IPS DF 6.9 (cell line): Measurements from ENCODE around the gene FBXL13.
"Not testable (repeated sequence)": the region's sequence is repeated elsewhere in the genome, so short reads cannot be mapped to it uniquely, and the experiment has no call there.

Experiments
- DNase-seq: peaks from one replicate; pipeline ENCODE4 v3.0.0-alpha.2; 2013; ENCODE audit warnings: low read depth, low spot score
- H3K27ac ChIP-seq: one replicate; pipeline ENCODE4 v1.5.1; 2013; ENCODE audit warnings: low read length, control low read depth
- H3K27me3 ChIP-seq: 2 replicates; pipeline ENCODE4 v1.6.1; 2013; ENCODE audit warnings: mild to moderate bottlenecking, low read length; ENCODE audit not compliant: control insufficient read depth, insufficient read depth
- H3K36me3 ChIP-seq: 2 replicates; pipeline ENCODE4 v1.6.1; 2013; ENCODE audit warnings: low read length; ENCODE audit not compliant: control insufficient read depth, insufficient read depth
- H3K4me1 ChIP-seq: 2 replicates; pipeline ENCODE4 v1.6.1; 2013; ENCODE audit warnings: low read length; ENCODE audit not compliant: control insufficient read depth, insufficient read depth
- H3K4me3 ChIP-seq: 2 replicates; pipeline ENCODE4 v1.5.1; 2013; ENCODE audit warnings: mild to moderate bottlenecking, low read length
- H3K9me3 ChIP-seq: 2 replicates; pipeline ENCODE4 v1.6.1; 2013; ENCODE audit warnings: low read length, inconsistent platforms; ENCODE audit not compliant: control insufficient read depth, insufficient read depth
- WGBS: extraction: QIAGEN DNeasy Blood & Tissue Kit; methylation state at CpG from one replicate; pipeline ENCODE4 v1.1.7; 2013; ENCODE audit warnings: mixed read lengths, missing lambda C conversion rate; ENCODE audit not compliant: insufficient read length, insufficient coverage; 5-methylcytosine and 5-hydroxymethylcytosine counted together

FBXL13 gene

DNA sequence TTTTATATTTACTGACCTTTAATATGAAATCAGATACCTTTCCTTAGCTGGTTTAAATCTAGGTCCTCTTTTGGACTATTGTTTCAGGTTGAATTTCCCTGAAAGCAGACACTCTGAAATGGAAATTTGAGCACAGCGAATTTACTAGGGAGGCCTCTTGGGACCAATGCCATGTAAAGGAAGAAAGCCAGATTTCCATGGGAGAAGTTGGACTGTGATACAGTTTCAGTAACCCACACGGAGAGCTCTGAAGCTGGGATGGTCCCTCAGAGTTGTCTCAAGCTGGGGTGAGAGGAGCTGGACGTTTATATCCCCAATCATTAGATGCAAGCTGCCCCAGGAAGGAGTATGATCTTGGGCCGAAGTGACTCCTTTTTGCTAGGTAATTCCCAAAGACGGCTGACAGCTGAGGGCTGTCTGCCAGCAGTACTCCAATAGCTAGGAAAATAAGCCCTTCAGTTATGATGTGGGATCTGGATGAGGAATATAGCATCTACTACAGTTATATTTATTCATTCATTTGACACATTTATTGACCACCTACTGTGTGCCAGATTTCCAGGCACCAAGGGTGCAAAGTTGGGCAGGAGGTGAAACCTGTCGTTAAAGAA, 311.2 kb downstream of the FBXL13 start:
- not testable (repeated sequence) for H3K9me3 ChIP-seq, DNase-seq, H3K4me1 ChIP-seq, H3K27me3 ChIP-seq, H3K36me3 ChIP-seq, H3K4me3 ChIP-seq, H3K27ac ChIP-seq
- no CpG with 5 or more reads among the region's 6 CpGs for WGBS
